HEK293 (cell line): ENCODE measurements around the gene PIK3R3.

ENCODE experiments used
- CTCF ChIA-PET: fragments of 350-600 bp; formaldehyde crosslinking; extraction: SDS; loops from one replicate; lab custom pipeline; 2021; ENCODE audit warnings: antibody characterized with exemption; lab: Yijun Ruan, JAX
- POLR2A ChIA-PET: fragments of 300-600 bp; formaldehyde crosslinking; extraction: SDS; loops from one replicate; lab custom pipeline; 2020; ENCODE audit warnings: antibody characterized with exemption, inconsistent platforms; lab: Yijun Ruan, JAX
- H3K27ac ChIP-seq: fragments of 200-500 bp; sonication (Bioruptor generic); 2 replicates; pipeline ENCODE4 v1.5.1; 2014; ENCODE audit warnings: low read depth, low read length, control low read depth, inconsistent platforms; ENCODE audit errors: extremely low read depth
- H3K36me3 ChIP-seq, 2 experiments: fragments of 200-500 bp in 1 of 2; sonication (Bioruptor generic) in 1 of 2; 1 replicate in 1 of 2; 2 replicates in 1 of 2; pipeline ENCODE4 v1.5.1; 2014 to 2017; ENCODE audit warnings: inconsistent platforms in 2 of 2, low read length in 2 of 2; ENCODE audit not compliant: control insufficient read depth in 2 of 2, insufficient read depth in 1 of 2
- H3K4me1 ChIP-seq: fragments of 200-500 bp; sonication (Bioruptor generic); 2 replicates; pipeline ENCODE4 v1.5.1; 2014; ENCODE audit warnings: mild to moderate bottlenecking, low read length, inconsistent platforms; ENCODE audit not compliant: control insufficient read depth, insufficient read depth
- H3K4me3 ChIP-seq: 2 replicates; pipeline ENCODE4 v1.5.1; 2011; ENCODE audit warnings: low read depth, mild to moderate bottlenecking, control low read depth, low read length, moderate library complexity
- H3K9me3 ChIP-seq: fragments of 200-500 bp; sonication (Bioruptor generic); 2 replicates; pipeline ENCODE4 v1.5.1; 2014; ENCODE audit warnings: low read depth, low read length, inconsistent platforms; ENCODE audit not compliant: control insufficient read depth, insufficient read depth
- SETDB1 ChIP-seq: IDR thresholded peaks from one replicate; pipeline ENCODE4 v1.6.1; 2017; ENCODE audit warnings: mild to moderate bottlenecking, low read length, moderate library complexity, mixed read lengths; ENCODE audit not compliant: insufficient read length
- SP7 ChIP-seq: fragments of 450-650 bp; formaldehyde crosslinking; IDR thresholded peaks from 2 replicates; pipeline ENCODE4 v1.5.1; 2016; ENCODE audit warnings: missing biosample characterization, missing genetic modification characterization
- ZBTB8A ChIP-seq: fragments of 450-650 bp; formaldehyde crosslinking; IDR thresholded peaks from 2 replicates; pipeline ENCODE4 v1.5.1; 2016; ENCODE audit warnings: missing biosample characterization, missing genetic modification characterization
- ZFP3 ChIP-seq: fragments of 450-650 bp; formaldehyde crosslinking; IDR thresholded peaks from 2 replicates; pipeline ENCODE4 v1.5.1; 2016; ENCODE audit warnings: low read depth, missing biosample characterization, missing genetic modification characterization
- ZNF214 ChIP-seq: fragments of 450-650 bp; formaldehyde crosslinking; IDR thresholded peaks from 2 replicates; pipeline ENCODE4 v1.5.1; 2017; ENCODE audit warnings: missing biosample characterization, mild to moderate bottlenecking, missing genetic modification characterization, borderline replicate concordance
- ZNF311 ChIP-seq: fragments of 450-650 bp; formaldehyde crosslinking; IDR thresholded peaks from 2 replicates; pipeline ENCODE4 v1.5.1; 2017; ENCODE audit warnings: missing biosample characterization, missing genetic modification characterization, borderline replicate concordance
- ZNF335 ChIP-seq: fragments of 450-650 bp; formaldehyde crosslinking; conservative IDR thresholded peaks from 2 replicates; pipeline ENCODE4 v1.5.1; 2016; ENCODE audit warnings: missing biosample characterization, missing genetic modification characterization
- ZNF341 ChIP-seq: fragments of 450-650 bp; formaldehyde crosslinking; IDR thresholded peaks from 2 replicates; pipeline ENCODE4; 2016; ENCODE audit warnings: low read depth, missing biosample characterization, missing genetic modification characterization
- ZNF366 ChIP-seq: fragments of 450-650 bp; formaldehyde crosslinking; conservative IDR thresholded peaks from 2 replicates; pipeline ENCODE4 v1.5.1; 2016; ENCODE audit warnings: missing biosample characterization, missing genetic modification characterization
- ZNF416 ChIP-seq: fragments of 450-650 bp; formaldehyde crosslinking; IDR thresholded peaks from 2 replicates; pipeline ENCODE4 v1.5.1; 2016; ENCODE audit warnings: missing biosample characterization, missing genetic modification characterization
- ZNF585B ChIP-seq: fragments of 450-650 bp; formaldehyde crosslinking; IDR thresholded peaks from 2 replicates; pipeline ENCODE4 v1.5.1; 2016; ENCODE audit warnings: missing biosample characterization, missing genetic modification characterization
- ZNF664 ChIP-seq: fragments of 450-650 bp; formaldehyde crosslinking; IDR thresholded peaks from 2 replicates; pipeline ENCODE4 v1.5.1; 2016; ENCODE audit warnings: missing biosample characterization, missing genetic modification characterization
- ZNF701 ChIP-seq: fragments of 450-650 bp; formaldehyde crosslinking; IDR thresholded peaks from 2 replicates; pipeline ENCODE4 v1.5.1; 2016; ENCODE audit warnings: missing biosample characterization, missing genetic modification characterization
- ZNF785 ChIP-seq: fragments of 450-650 bp; formaldehyde crosslinking; IDR thresholded peaks from 2 replicates; pipeline ENCODE4 v1.5.1; 2016; ENCODE audit warnings: missing biosample characterization, missing genetic modification characterization
- ZNF791 ChIP-seq: fragments of 450-650 bp; formaldehyde crosslinking; IDR thresholded peaks from 2 replicates; pipeline ENCODE4 v1.5.1; 2016; ENCODE audit warnings: missing biosample characterization, missing genetic modification characterization
- TF ChIP-seq, protein P1 (sequence below): fragments of 450-650 bp; formaldehyde crosslinking; IDR thresholded peaks from 2 replicates; pipeline ENCODE4 v1.5.1; 2016; ENCODE audit warnings: missing biosample characterization, missing genetic modification characterization
- TF ChIP-seq, protein P2 (sequence below): fragments of 450-650 bp; formaldehyde crosslinking; IDR thresholded peaks from 2 replicates; pipeline ENCODE4 v1.5.1; 2017; ENCODE audit warnings: missing biosample characterization, missing genetic modification characterization
- TF ChIP-seq, protein P3 (sequence below): fragments of 450-650 bp; IDR thresholded peaks from 2 replicates; pipeline ENCODE4 v1.5.1; 2018; ENCODE audit warnings: missing biosample characterization, missing genetic modification characterization
- TF ChIP-seq, protein P4 (sequence below): fragments of 450-650 bp; formaldehyde crosslinking; conservative IDR thresholded peaks from 2 replicates; pipeline ENCODE4 v1.5.1; 2016; ENCODE audit warnings: low read depth, missing biosample characterization, missing genetic modification characterization
- TF ChIP-seq, protein P5 (sequence below): fragments of 450-650 bp; formaldehyde crosslinking; IDR thresholded peaks from 2 replicates; pipeline ENCODE4 v1.5.1; 2016; ENCODE audit warnings: missing biosample characterization, missing genetic modification characterization

PIK3R3 gene

DNA sequence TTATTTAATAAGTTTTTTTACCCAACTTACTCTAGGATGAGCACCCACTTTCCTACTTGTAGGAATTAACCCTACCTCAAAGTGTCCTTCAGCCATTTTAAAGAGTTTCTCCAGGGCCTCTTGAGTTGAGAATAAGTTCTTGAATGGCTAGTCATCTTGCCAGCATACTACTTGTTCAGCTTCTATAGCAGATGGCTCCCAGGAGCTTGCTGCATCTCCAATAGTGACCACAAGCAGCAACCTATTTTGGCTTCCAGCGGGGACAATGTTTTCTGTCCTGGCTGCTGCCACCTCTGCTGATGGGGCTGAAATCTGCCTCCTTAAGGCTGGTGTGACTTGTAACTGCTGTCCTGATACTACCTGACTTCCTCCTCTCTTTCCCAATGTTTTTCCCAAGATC, 20.8 kb upstream of the PIK3R3 start:
- Histone ChIP-seq H3K27ac (no peak overlapping the region), H3K4me3 (no peak overlapping the region), H3K36me3 (no peaks in the 10 kb centered on the region), H3K9me3 (no peaks in the 10 kb centered on the region), H3K4me1 (no peaks in the 10 kb centered on the region)
- ChIA-PET POLR2A (interaction anchor here (2.1 kb wide), 1 partner anchor 21 kb away, joined by 6 read pairs; the partner anchor contains the start of gene PIK3R3), CTCF (interaction anchor here (0.5 kb wide), 1 partner anchor 120 kb away, joined by 4 read pairs; no protein-coding TSS in a partner anchor)
- TF ChIP-seq, protein P1, sequence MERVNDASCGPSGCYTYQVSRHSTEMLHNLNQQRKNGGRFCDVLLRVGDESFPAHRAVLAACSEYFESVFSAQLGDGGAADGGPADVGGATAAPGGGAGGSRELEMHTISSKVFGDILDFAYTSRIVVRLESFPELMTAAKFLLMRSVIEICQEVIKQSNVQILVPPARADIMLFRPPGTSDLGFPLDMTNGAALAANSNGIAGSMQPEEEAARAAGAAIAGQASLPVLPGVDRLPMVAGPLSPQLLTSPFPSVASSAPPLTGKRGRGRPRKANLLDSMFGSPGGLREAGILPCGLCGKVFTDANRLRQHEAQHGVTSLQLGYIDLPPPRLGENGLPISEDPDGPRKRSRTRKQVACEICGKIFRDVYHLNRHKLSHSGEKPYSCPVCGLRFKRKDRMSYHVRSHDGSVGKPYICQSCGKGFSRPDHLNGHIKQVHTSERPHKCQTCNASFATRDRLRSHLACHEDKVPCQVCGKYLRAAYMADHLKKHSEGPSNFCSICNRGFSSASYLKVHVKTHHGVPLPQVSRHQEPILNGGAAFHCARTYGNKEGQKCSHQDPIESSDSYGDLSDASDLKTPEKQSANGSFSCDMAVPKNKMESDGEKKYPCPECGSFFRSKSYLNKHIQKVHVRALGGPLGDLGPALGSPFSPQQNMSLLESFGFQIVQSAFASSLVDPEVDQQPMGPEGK (tag by site-specific recombination): no peak
- no peak for TF ChIP-seq ZFP3 (tag by site-specific recombination)
- TF ChIP-seq ZNF335 (tag by site-specific recombination): no peak
- TF ChIP-seq ZNF791 (tag by site-specific recombination): no peak
- no peak for TF ChIP-seq SETDB1

DNA sequence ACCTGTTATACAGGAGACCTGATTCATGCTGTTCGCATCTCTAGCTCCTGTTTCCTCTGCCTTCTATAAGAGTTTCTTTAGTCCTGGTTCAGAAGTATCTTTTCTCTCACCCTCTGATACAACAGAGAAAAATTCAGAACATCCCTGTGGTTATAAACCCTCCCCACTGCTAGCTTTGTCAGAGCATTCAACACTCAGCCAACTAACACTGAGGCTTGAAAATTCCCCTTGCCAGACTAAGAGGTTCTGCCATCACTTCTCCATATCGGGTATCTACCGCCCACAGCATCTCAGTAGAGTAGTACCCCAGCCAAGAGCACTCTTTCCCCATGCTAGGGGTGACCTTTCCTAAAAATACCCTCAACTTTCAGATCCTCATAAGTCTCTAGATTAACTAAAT, 19.6 kb upstream of the PIK3R3 start:
- Histone ChIP-seq H3K27ac (no peak overlapping the region), H3K4me3 (no peak overlapping the region), H3K9me3 (no peaks in the 10 kb centered on the region), H3K36me3 (no peaks in the 10 kb centered on the region), H3K4me1 (no peaks in the 10 kb centered on the region)
- POLR2A ChIA-PET: no interaction called here
- CTCF ChIA-PET: no interaction called here
- TF ChIP-seq, protein P2, sequence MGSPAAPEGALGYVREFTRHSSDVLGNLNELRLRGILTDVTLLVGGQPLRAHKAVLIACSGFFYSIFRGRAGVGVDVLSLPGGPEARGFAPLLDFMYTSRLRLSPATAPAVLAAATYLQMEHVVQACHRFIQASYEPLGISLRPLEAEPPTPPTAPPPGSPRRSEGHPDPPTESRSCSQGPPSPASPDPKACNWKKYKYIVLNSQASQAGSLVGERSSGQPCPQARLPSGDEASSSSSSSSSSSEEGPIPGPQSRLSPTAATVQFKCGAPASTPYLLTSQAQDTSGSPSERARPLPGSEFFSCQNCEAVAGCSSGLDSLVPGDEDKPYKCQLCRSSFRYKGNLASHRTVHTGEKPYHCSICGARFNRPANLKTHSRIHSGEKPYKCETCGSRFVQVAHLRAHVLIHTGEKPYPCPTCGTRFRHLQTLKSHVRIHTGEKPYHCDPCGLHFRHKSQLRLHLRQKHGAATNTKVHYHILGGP (tag by site-specific recombination): no peak
- TF ChIP-seq ZBTB8A (tag by site-specific recombination) (no peak), ZNF341 (tag by site-specific recombination) (no peak), ZNF701 (tag by site-specific recombination) (no peak), ZNF585B (tag by site-specific recombination) (no peak)
- TF ChIP-seq, protein P3, sequence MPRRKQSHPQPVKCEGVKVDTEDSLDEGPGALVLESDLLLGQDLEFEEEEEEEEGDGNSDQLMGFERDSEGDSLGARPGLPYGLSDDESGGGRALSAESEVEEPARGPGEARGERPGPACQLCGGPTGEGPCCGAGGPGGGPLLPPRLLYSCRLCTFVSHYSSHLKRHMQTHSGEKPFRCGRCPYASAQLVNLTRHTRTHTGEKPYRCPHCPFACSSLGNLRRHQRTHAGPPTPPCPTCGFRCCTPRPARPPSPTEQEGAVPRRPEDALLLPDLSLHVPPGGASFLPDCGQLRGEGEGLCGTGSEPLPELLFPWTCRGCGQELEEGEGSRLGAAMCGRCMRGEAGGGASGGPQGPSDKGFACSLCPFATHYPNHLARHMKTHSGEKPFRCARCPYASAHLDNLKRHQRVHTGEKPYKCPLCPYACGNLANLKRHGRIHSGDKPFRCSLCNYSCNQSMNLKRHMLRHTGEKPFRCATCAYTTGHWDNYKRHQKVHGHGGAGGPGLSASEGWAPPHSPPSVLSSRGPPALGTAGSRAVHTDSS (tag by site-specific recombination): no peak

DNA sequence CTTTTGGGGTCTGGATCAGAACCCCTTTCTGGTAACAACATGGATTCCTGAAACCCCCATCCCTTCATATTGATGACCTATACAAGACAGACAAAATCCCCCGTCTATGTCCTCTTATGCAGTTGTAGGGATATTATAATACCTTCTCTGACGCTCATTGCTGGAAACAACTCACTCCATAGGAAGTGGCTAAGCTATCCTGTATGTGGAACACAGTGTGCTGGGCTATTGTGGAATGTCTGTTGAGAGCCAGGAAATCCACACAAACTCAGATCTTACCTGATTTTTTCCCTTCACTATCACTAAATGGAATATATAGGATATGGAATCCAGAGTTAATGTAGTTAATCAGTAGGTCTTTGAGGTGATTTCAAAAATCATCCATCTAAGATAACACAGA, 17.7 kb upstream of the PIK3R3 start:
- H3K4me3 ChIP-seq: no peak overlapping the region
- H3K36me3 ChIP-seq: no peaks in the 10 kb centered on the region
- ChIA-PET POLR2A (no interaction called here), CTCF (interaction anchor here (0.6 kb wide), 1 partner anchor 19 kb away, joined by 3 read pairs; no protein-coding TSS in a partner anchor)
- H3K9me3 ChIP-seq: no peaks in the 10 kb centered on the region
- H3K4me1 ChIP-seq: no peaks in the 10 kb centered on the region
- H3K27ac ChIP-seq: no peak overlapping the region
- TF ChIP-seq ZNF785 (tag by site-specific recombination) (no peak), ZNF664 (tag by site-specific recombination) (no peak), ZNF311 (tag by site-specific recombination) (no peak), ZNF416 (tag by site-specific recombination) (no peak), SP7 (tag by site-specific recombination) (no peak), ZNF585B (tag by site-specific recombination) (no peak), ZNF214 (tag by site-specific recombination) (no peak), ZNF366 (tag by site-specific recombination) (no peak)
- TF ChIP-seq, protein P4, sequence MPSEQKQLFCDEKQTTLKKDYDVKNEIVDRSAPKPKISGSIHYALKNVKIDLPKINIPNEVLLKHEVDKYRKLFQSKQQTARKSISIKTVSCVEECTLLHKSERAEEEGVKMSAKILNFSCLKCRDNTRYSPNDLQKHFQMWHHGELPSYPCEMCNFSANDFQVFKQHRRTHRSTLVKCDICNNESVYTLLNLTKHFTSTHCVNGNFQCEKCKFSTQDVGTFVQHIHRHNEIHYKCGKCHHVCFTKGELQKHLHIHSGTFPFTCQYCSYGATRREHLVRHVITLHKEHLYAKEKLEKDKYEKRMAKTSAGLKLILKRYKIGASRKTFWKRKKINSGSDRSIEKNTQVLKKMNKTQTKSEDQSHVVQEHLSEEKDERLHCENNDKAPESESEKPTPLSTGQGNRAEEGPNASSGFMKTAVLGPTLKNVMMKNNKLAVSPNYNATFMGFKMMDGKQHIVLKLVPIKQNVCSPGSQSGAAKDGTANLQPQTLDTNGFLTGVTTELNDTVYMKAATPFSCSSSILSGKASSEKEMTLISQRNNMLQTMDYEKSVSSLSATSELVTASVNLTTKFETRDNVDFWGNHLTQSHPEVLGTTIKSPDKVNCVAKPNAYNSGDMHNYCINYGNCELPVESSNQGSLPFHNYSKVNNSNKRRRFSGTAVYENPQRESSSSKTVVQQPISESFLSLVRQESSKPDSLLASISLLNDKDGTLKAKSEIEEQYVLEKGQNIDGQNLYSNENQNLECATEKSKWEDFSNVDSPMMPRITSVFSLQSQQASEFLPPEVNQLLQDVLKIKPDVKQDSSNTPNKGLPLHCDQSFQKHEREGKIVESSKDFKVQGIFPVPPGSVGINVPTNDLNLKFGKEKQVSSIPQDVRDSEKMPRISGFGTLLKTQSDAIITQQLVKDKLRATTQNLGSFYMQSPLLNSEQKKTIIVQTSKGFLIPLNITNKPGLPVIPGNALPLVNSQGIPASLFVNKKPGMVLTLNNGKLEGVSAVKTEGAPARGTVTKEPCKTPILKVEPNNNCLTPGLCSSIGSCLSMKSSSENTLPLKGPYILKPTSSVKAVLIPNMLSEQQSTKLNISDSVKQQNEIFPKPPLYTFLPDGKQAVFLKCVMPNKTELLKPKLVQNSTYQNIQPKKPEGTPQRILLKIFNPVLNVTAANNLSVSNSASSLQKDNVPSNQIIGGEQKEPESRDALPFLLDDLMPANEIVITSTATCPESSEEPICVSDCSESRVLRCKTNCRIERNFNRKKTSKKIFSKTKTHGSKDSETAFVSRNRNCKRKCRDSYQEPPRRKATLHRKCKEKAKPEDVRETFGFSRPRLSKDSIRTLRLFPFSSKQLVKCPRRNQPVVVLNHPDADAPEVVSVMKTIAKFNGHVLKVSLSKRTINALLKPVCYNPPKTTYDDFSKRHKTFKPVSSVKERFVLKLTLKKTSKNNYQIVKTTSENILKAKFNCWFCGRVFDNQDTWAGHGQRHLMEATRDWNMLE (tag by site-specific recombination): no peak
- TF ChIP-seq, protein P5, sequence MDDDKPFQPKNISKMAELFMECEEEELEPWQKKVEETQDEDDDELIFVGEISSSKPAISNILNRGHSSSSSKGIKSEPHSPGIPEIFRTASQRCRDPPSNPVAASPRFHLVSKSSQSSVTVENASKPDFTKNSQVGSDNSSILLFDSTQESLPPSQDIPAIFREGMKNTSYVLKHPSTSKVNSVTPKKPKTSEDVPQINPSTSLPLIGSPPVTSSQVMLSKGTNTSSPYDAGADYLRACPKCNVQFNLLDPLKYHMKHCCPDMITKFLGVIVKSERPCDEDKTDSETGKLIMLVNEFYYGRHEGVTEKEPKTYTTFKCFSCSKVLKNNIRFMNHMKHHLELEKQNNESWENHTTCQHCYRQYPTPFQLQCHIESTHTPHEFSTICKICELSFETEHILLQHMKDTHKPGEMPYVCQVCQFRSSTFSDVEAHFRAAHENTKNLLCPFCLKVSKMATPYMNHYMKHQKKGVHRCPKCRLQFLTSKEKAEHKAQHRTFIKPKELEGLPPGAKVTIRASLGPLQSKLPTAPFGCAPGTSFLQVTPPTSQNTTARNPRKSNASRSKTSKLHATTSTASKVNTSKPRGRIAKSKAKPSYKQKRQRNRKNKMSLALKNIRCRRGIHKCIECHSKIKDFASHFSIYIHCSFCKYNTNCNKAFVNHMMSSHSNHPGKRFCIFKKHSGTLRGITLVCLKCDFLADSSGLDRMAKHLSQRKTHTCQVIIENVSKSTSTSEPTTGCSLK (tag by site-specific recombination): no peak
